IPS DF 6.9 (cell line): ENCODE measurements around the gene ASPG.

Experiments
- DNase-seq: peaks from one replicate; pipeline ENCODE4 v3.0.0-alpha.2; 2013; ENCODE audit warnings: low read depth, low spot score
- H3K27ac ChIP-seq: one replicate; pipeline ENCODE4 v1.5.1; 2013; ENCODE audit warnings: low read length, control low read depth
- H3K27me3 ChIP-seq: 2 replicates; pipeline ENCODE4 v1.6.1; 2013; ENCODE audit warnings: mild to moderate bottlenecking, low read length; ENCODE audit not compliant: control insufficient read depth, insufficient read depth
- H3K36me3 ChIP-seq: 2 replicates; pipeline ENCODE4 v1.6.1; 2013; ENCODE audit warnings: low read length; ENCODE audit not compliant: control insufficient read depth, insufficient read depth
- H3K4me1 ChIP-seq: 2 replicates; pipeline ENCODE4 v1.6.1; 2013; ENCODE audit warnings: low read length; ENCODE audit not compliant: control insufficient read depth, insufficient read depth
- H3K4me3 ChIP-seq: 2 replicates; pipeline ENCODE4 v1.5.1; 2013; ENCODE audit warnings: mild to moderate bottlenecking, low read length
- H3K9me3 ChIP-seq: 2 replicates; pipeline ENCODE4 v1.6.1; 2013; ENCODE audit warnings: low read length, inconsistent platforms; ENCODE audit not compliant: control insufficient read depth, insufficient read depth
- WGBS: extraction: QIAGEN DNeasy Blood & Tissue Kit; methylation state at CpG from one replicate; pipeline ENCODE4 v1.1.7; 2013; ENCODE audit warnings: mixed read lengths, missing lambda C conversion rate; ENCODE audit not compliant: insufficient read length, insufficient coverage; 5-methylcytosine and 5-hydroxymethylcytosine counted together

Gene ASPG

GRCh38 chr14:104119488-104120251, 34.2 kb downstream of the ASPG start:
- H3K9me3 ChIP-seq, result no peaks in the 10 kb centered on the region
- H3K36me3 ChIP-seq, result no peaks in the 10 kb centered on the region
- peaks cover 12% of the 10 kb centered on the region; the same call in 1 of the 2 replicates for H3K27me3 ChIP-seq
- no peak overlapping the region for H3K27ac ChIP-seq
- H3K4me1 ChIP-seq, result peaks cover 2% of the 10 kb centered on the region; the same call in 1 of the 2 replicates
- DNase-seq, result no peak
- WGBS, result no CpG with 5 or more reads among the region's 18 CpGs
- no peak overlapping the region for H3K4me3 ChIP-seq

DNA sequence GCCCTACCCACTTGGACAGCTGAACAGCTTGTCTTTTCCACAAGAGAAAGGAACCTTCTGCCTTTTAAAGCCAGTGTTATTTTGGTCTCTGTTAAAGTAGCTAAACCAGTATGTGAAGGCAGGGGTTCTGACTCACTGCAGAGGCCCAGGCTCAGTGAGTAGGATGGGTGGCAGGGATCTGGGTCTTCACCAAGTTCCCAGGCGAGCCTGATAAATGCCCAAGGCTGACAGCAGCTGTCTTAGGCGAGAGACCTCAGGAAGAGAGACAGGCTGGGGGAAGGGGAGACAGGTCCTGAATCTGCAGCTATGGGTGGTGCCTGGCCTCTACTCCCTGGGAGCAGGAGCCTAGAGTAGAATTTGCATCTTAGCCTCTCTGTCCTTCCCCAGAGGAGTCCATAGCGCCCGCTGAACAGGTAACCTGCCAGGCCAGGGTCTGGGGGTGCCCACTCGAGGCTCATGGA, 34.8 kb downstream of the ASPG start:
- Histone ChIP-seq H3K4me3 (no peak overlapping the region), H3K36me3 (no peaks in the 10 kb centered on the region), H3K4me1 (peaks cover 2% of the 10 kb centered on the region; the same call in 1 of the 2 replicates), H3K27me3 (peaks cover 12% of the 10 kb centered on the region; the same call in 1 of the 2 replicates), H3K27ac (no peak overlapping the region), H3K9me3 (no peaks in the 10 kb centered on the region)
- DNase-seq, result no peak
- no CpG with 5 or more reads among the region's 5 CpGs for WGBS

GRCh38 chr14:104121142-104121541, 35.6 kb downstream of the ASPG start:
- Histone ChIP-seq H3K27me3 (peaks cover 12% of the 10 kb centered on the region; the same call in 1 of the 2 replicates), H3K36me3 (no peaks in the 10 kb centered on the region), H3K9me3 (no peaks in the 10 kb centered on the region), H3K4me3 (no peak overlapping the region), H3K27ac (no peak overlapping the region), H3K4me1 (peaks cover 2% of the 10 kb centered on the region; the same call in 1 of the 2 replicates)
- WGBS, result no CpG with 5 or more reads among the region's 5 CpGs
- DNase-seq, result no peak

DNA sequence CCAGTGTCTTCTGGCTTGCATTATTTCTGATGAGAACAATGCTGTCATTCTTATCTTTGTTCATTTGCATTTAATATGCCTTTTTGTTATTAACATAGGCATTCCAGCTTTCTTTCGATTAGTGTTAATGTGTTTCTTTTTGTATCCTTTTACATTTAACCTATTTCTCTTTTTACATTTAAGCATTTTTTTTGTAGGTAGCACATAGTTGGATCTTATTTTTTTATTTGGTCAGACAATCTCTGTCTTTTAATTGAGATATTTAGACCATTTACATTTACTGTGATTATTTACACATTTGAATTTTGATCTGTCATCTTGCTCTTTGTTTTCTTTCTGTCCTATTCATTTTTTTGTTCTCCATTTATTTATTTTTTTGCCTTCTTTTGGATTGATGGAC, 38.4 kb downstream of the ASPG start:
- Histone ChIP-seq H3K36me3 (no peaks in the 10 kb centered on the region), H3K4me3 (no peak overlapping the region), H3K9me3 (no peaks in the 10 kb centered on the region), H3K4me1 (no peaks in the 10 kb centered on the region), H3K27me3 (no peaks in the 10 kb centered on the region), H3K27ac (no peak overlapping the region)
- no peak for DNase-seq
- no CpG with 5 or more reads among the region's 1 CpG for WGBS

DNA sequence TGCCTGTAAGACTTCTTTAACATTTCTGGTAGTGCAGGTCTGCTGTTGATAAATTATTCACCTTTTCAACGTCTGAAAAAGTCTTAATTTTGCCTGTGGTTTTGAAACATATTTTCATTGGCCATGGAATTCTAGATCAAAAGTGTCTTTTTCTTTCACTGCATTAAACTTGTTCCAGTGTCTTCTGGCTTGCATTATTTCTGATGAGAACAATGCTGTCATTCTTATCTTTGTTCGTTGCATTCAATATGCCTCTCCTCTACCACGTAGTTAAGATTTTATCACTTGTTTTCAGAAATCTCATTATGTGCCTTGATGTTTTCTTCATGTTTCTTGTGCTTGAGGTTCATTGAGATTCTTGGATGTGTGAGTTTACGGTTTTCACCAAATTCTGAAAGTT, 39.5 kb downstream of the ASPG start:
- no peaks in the 10 kb centered on the region for H3K27me3 ChIP-seq
- no peaks in the 10 kb centered on the region for H3K9me3 ChIP-seq
- H3K36me3 ChIP-seq, result no peaks in the 10 kb centered on the region
- no peaks in the 10 kb centered on the region for H3K4me1 ChIP-seq
- WGBS, result no CpG with 5 or more reads among the region's 4 CpGs
- DNase-seq, result no peak
- H3K27ac ChIP-seq, result no peak overlapping the region
- H3K4me3 ChIP-seq, result no peak overlapping the region

- Histone ChIP-seq H3K27ac (no peak overlapping the region), H3K4me3 (no peak overlapping the region), H3K9me3 (no peaks in the 10 kb centered on the region), H3K36me3 (no peaks in the 10 kb centered on the region), H3K4me1 (no peaks in the 10 kb centered on the region), H3K27me3 (no peaks in the 10 kb centered on the region)
- WGBS, result no CpG with 5 or more reads among the region's 2 CpGs
- no peak for DNase-seq
Measured at GRCh38 chr14:104126753-104127152, 41.3 kb downstream of the ASPG start.

DNA sequence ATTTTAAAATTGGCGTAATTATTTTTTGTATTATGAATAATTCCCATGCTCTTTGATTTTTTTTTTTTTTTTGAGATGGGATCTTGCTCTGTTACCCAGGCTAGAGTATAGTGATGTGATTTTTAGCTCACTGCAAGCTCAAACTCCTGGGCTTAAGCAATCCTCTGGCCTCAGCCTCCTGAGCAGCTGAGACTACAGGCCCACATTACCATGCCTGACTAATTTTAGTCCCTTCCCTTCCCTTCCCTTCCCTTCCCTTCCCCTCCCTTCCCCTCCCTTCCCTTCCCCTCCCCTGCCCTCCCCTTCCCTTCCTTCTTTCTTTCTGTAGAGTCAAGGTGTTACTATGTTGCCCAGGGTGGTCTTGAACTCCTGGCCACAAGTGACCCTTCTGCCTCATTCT, 43.5 kb downstream of the ASPG start:
- no peaks in the 10 kb centered on the region for H3K4me1 ChIP-seq
- H3K27me3 ChIP-seq, result no peaks in the 10 kb centered on the region
- H3K4me3 ChIP-seq, result no peak overlapping the region
- no peaks in the 10 kb centered on the region for H3K36me3 ChIP-seq
- H3K9me3 ChIP-seq, result no peaks in the 10 kb centered on the region
- no peak overlapping the region for H3K27ac ChIP-seq
- DNase-seq, result no peak
- WGBS, result no CpG with 5 or more reads among the region's 1 CpG

- no peak for DNase-seq
- no CpG with 5 or more reads among the region's 1 CpG for WGBS
- H3K9me3 ChIP-seq, result no peaks in the 10 kb centered on the region
Measured at GRCh38 chr14:104129556-104129955, 44.1 kb downstream of the ASPG start.

DNA sequence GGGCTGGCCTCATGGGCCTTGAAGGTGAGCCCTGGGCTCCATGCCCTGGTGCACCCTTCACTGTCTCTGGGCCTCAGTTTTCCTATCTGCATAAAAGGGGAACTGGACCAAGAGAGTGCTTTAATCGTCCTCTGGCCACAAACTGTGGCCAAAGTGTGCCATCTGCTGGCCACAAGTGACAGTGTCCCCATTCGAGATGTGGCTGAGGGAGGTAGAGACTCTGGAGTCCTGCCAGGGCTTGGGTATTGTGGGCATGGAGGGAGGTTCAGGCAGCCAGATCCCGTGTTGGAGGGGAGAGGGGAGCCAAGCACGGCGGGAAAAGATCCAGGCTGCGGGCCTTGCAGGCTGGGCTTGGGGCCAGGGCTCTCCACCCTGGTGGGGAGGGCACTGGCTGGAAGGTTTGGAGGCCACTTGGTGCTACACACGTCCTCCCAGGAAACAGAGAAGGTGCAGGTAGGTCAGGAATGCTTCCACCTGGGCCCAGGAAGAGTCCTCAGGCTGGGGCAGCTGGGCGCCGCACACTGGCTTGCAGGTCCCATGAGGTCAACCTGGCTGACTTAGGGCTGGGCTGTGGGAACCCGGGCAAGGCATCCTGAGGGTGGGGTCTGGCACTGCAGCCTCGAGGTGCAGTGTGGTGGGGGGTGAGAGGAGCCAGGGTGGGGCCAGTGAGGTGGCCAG, 45.6 kb downstream of the ASPG start:
- WGBS, result no CpG with 5 or more reads among the region's 11 CpGs

More at GRCh38 chr14:104129556-104129955, 44.1 kb downstream of the ASPG start:
- Histone ChIP-seq H3K4me3 (no peak overlapping the region), H3K36me3 (no peaks in the 10 kb centered on the region), H3K27me3 (no peaks in the 10 kb centered on the region), H3K4me1 (no peaks in the 10 kb centered on the region), H3K27ac (no peak overlapping the region)

GRCh38 chr14:104131968-104132732, 46.6 kb downstream of the ASPG start:
- no peak for DNase-seq
- no CpG with 5 or more reads among the region's 23 CpGs for WGBS

More for the DNA sequence above, 45.6 kb downstream of the ASPG start:
- Histone ChIP-seq H3K9me3 (no peaks in the 10 kb centered on the region), H3K4me1 (peaks cover 6% of the 10 kb centered on the region), H3K4me3 (no peak overlapping the region), H3K27ac (no peak overlapping the region), H3K27me3 (peaks cover 9% of the 10 kb centered on the region), H3K36me3 (no peaks in the 10 kb centered on the region)
- DNase-seq, result no peak

More at GRCh38 chr14:104131968-104132732, 46.6 kb downstream of the ASPG start:
- H3K36me3 ChIP-seq, result no peaks in the 10 kb centered on the region
- H3K27me3 ChIP-seq, result peaks cover 17% of the 10 kb centered on the region
- H3K4me3 ChIP-seq, result no peak overlapping the region
- H3K9me3 ChIP-seq, result no peaks in the 10 kb centered on the region
- H3K27ac ChIP-seq, result no peak overlapping the region
- H3K4me1 ChIP-seq, result peaks cover 6% of the 10 kb centered on the region
